ENCODE data around the gene IL13.

The IL13 gene

GRCh38 chr5:132655821-132656773, 1.9 kb upstream of the IL13 start:
- no peak for DNase-seq (ENCODE audit: low spot score)

GRCh38 chr5:132656774-132657355, 1.1 kb upstream of the IL13 start:
- no peak for DNase-seq (ENCODE audit: low spot score)

- no peak for DNase-seq (ENCODE audit: low spot score)
Observed at GRCh38 chr5:132658381-132659302, 669 bp downstream of the IL13 start.

- DNase-seq (ENCODE audit: low spot score): no peak
Observed at GRCh38 chr5:132659598-132660493, 1.9 kb downstream of the IL13 start.

DNA sequence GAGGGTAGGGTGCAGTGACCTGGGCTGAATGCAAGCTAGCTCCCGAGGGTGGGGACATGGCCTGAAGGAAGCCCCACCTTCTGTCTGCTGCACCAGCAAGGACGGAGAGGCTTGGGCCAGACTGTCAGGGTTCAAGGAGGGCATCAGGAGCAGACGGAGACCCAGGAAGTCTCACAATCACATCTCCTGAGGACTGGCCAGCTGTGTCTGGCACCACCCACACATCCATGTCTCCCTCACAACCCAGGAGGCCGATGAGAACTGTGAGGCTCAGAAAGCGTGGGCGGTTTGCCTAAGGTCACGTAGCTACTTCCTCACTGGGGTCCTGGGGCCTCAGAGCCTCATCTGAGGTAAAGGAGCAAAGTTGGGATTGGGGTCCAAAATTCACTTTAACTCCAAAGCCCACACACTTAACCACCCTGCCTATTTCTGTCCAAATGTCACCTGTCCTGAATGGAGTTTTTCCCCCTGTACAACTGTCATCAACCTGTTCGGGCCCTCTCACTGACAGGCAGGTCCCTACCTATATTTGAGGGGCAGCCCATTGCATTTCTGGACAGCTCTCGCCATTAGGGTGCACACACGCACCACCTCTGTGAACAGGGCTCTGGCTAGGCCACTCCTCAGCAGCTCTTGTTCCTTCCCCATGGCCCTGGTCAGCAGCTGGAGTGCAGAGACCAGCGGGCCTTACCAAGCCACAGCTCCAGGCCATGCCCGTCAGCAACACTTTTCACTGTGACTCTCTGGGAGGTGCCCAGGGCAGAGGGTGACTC, 3.4 kb downstream of the IL13 start:
- no peak for DNase-seq (ENCODE audit: low spot score)

- no peak for DNase-seq (ENCODE audit: low spot score)
Observed at GRCh38 chr5:132662004-132662401, 4.0 kb downstream of the IL13 start.

- no peak for DNase-seq (ENCODE audit: low spot score)
Observed at GRCh38 chr5:132662925-132663770, 5.2 kb downstream of the IL13 start.

GRCh38 chr5:132663771-132664695, 6.1 kb downstream of the IL13 start:
- DNase-seq (ENCODE audit: low spot score): no peak

GRCh38 chr5:132664696-132665209, 6.8 kb downstream of the IL13 start:
- no peak for DNase-seq (ENCODE audit: low spot score)

DNA sequence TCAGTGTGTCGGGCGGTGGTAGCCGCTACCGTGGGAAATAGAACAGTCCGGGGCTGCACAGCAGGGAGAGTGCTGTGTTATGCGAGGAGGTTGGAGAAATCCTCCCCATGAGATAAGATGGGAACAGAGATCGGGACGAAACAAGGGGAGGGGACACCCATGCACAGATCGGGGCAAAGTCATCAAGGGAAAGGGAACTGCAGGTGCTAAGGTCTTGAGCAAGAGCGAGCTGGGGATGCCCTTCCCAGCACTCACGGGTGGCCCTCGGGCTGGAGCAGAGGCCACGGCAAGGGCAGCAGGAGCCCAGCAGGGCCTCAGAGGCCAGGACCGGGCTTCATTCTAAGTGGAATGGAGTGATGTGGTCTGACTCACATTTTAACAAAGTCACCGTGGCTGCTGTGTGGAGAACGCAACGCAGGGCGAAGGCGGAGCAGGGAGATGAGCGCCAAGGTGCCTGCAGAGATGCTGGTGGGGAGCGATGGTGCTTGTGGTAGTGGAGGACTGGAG, 7.7 kb downstream of the IL13 start:
- DNase-seq (ENCODE audit: low spot score): no peak

DNA sequence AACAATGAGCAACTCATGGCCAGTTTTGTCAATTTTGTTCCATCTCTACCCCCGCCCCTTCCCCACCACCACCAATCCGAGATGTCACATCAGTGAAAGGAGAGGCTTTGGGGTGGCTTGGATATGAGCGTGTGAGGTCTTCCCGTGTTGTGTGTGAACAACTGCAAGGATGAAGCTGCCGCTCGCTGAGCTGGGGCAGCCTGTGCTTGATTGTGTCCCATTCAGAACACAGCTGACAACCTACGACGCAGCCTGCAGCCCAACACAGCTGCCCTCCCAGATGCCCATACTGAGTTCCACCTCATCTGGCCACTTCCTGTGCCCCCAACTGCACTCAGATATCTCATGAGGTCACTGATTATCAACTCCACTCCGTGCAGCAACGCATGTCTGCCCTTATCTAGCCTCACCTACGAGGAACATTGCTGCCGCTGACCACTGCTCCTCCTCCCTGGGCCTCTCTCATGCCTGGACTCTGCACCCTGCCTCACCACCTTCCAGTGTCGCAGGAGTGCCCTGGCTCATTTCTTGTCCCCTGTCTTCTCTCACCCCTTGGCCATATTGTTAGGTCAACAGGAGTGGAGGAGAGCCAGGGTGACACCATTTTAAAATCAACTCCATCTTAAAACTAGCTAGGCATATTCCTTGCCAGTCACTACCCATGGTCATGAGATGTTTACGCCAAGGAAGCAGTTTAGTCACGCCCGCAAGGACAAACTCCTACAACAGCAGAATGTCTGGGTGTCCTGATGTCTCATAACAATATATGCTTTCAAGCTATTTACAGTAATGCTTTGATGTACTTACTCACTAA, 8.5 kb downstream of the IL13 start:
- no peak for DNase-seq (ENCODE audit: low spot score)

DNA sequence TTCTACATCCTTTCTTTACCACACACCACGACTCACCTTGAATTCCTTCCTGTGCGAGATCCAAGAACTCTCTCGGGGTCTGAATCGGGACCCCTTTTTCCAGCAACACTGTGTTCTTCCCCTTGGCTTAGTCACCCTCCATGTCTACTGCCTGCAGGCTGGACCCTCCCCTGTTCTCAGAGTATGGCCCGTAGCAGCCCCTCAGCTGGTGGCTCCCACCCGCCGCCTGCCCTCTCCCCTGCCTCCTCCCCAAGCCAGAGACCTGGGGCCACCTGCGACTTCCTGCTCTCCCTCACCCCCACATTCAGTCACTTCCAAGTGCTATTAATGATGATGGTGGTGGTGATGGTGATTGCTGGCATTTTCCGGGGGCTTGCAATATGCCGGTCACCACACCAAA, 9.3 kb downstream of the IL13 start:
- no peak for DNase-seq (ENCODE audit: low spot score)

DNA sequence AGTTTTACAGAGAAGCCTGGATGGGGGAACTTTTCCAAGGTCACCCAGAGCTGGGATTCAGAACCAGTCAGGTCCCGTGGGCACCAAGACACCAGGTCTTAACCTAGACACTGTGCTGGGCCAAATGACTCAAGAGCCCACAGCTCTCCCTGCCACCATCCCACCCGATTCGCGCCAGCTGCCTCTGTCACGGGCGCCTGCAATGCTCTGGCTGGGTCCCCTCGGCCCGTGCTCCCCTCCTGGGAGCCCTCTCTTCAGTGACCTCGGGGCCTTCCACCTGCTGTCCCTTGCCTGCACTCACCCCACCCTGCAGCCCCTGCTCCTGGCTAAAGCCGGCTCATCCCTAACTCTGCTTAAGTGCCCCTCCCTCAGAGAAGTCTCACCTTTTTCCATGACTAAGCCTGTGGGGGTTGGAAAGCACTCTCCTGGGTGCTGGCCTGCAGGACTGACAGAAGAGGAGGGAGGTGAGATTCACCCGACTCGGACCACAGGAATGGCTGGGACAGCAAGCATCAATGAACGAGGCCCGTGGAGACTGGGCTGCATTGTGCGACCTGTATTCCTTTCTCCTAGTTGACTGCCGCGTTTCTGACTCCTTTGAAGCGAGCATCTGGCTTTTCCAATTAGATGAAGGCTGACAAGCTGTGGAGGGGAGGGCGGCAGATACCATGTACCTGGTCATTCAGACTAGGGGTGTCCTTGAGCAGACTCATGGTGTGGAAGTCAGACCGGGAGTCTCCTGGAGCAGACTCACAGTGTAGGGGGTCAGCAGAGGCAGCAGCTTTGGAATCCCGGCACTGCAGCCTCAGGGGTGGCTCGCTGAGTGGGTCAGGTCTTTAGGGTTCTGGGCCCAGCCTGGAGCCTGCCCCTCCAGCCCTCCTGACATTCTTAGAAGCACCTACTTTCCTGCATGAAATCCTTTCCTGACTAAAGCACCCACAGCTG, 10.1 kb downstream of the IL13 start:
- DNase-seq (ENCODE audit: low spot score): no peak

DNA sequence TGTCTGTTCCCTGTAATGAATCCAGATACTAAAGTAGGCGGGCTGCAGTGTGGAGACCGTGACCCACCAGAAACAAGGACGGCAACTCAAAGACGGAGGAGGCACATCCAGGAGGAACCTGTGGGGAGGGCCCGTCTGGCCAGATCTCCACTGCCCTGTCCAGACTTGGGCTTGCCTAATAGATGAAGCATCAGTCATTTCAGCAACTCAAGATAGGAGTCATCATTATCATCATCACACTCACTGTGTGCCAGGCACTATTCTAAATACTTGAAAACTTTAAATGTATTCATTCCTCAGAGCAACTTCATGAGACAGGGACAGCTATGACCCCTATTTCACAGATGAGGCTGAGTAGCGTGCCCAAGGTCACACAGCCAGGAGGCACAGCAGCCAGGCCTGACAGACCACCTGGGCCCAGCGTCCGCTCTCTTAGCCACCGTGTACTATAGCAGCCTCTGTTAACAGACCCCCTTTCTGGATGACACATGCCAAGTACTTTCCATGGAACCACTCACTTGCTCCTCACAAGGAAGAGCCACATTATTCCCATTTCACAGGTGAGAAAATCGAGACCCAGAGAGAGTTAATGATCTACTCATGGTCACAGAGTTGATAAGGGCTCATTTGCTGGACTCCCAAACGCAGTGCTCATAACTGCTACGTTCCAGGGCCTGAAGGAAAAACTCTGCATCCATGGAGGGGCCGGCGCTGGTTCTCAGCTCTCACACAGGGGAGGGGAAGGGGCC, 10.9 kb downstream of the IL13 start:
- peak; percentile 14 for DNase-seq (ENCODE audit: low spot score)

DNA sequence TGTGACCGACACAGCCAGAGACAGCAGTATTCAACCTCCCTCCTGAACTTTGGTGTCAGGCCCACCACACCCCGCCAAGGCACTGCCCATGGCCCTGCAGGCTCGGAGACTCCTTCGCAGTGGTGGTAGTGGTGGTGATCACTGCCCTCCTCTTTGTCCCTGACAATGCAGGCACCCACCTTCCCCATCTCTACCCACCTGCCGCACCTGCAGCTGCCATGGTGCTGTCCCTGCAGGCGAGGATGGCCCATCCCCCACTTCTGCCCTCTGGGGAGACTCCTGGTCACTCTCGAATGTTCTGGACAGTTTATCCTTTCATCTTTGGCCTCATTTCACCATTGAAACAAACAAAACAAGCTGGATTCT, 11.5 kb downstream of the IL13 start:
- no peak for DNase-seq (ENCODE audit: low spot score)
